Measurements from ENCODE around the gene PDSS2.

Gene PDSS2

GRCh38 chr6:107214655-107215054 lies 244.7 kb downstream of the PDSS2 start:
- no peaks in the 10 kb centered on the region for H3K36me3 ChIP-seq (ENCODE audit: insufficient read depth, low read length)
- H3K4me2 ChIP-seq (ENCODE audit: insufficient read depth, low read length) = no peak overlapping the region
- H3K27ac ChIP-seq (ENCODE audit: low read length) = no peak overlapping the region
- H3K4me3 ChIP-seq (ENCODE audit: low read depth in 1 of 2, low read length in 2 of 2) = no peak overlapping the region
- H3K9me3 ChIP-seq (ENCODE audit: insufficient read depth, low read length, severe bottlenecking) = no peaks in the 10 kb centered on the region
- DNase-seq = no peak
- H3K79me2 ChIP-seq (ENCODE audit: insufficient read depth, low read length) = no peaks in the 10 kb centered on the region
- no peaks in the 10 kb centered on the region for H4K20me1 ChIP-seq (ENCODE audit: insufficient read depth, low read length)
- H2AFZ ChIP-seq (ENCODE audit: low read depth, low read length) = no peak overlapping the region
- TF ChIP-seq CTCF (IDR thresholded peaks at IDR 0.05; ENCODE audit: borderline replicate concordance, extremely low read depth, low read length, poor library complexity, severe bottlenecking) (no peak), EZH2 (IDR thresholded peaks at IDR 0.05; ENCODE audit: borderline replicate concordance, low read depth, low read length, severe bottlenecking) (no peak)
- no peaks in the 10 kb centered on the region for H3K4me1 ChIP-seq (ENCODE audit: insufficient read depth, low read length)
- no peaks in the 10 kb centered on the region for H3K27me3 ChIP-seq (ENCODE audit: insufficient read depth, low read length, poor library complexity)
- ATAC-seq (ENCODE audit: insufficient read depth, low read depth) = no peak
- no peak overlapping the region for H3K9ac ChIP-seq (ENCODE audit: low read depth, low read length)

- Histone ChIP-seq H3K4me1 (ENCODE audit: insufficient read depth, low read length) (no peaks in the 10 kb centered on the region), H2AFZ (ENCODE audit: low read depth, low read length) (no peak overlapping the region), H3K9ac (ENCODE audit: low read depth, low read length) (no peak overlapping the region), H3K9me3 (ENCODE audit: insufficient read depth, low read length, severe bottlenecking) (no peaks in the 10 kb centered on the region), H3K27ac (ENCODE audit: low read length) (no peak overlapping the region), H3K27me3 (ENCODE audit: insufficient read depth, low read length, poor library complexity) (no peaks in the 10 kb centered on the region), H4K20me1 (ENCODE audit: insufficient read depth, low read length) (no peaks in the 10 kb centered on the region), H3K4me2 (ENCODE audit: insufficient read depth, low read length) (no peak overlapping the region), H3K4me3 (ENCODE audit: low read depth in 1 of 2, low read length in 2 of 2) (no peak overlapping the region), H3K79me2 (ENCODE audit: insufficient read depth, low read length) (no peaks in the 10 kb centered on the region), H3K36me3 (ENCODE audit: insufficient read depth, low read length) (no peaks in the 10 kb centered on the region)
- TF ChIP-seq EZH2 (IDR thresholded peaks at IDR 0.05; ENCODE audit: borderline replicate concordance, low read depth, low read length, severe bottlenecking) (no peak), CTCF (IDR thresholded peaks at IDR 0.05; ENCODE audit: borderline replicate concordance, extremely low read depth, low read length, poor library complexity, severe bottlenecking) (no peak)
- no peak for DNase-seq
- no peak for ATAC-seq (ENCODE audit: insufficient read depth, low read depth)
Observed at GRCh38 chr6:107209406-107210305, 249.7 kb downstream of the PDSS2 start.

- peaks cover 2% of the 10 kb centered on the region; the same call in 1 of the 2 replicates for H3K36me3 ChIP-seq (ENCODE audit: insufficient read depth, low read length)
- DNase-seq = no peak
- TF ChIP-seq EZH2 (IDR thresholded peaks at IDR 0.05; ENCODE audit: borderline replicate concordance, low read depth, low read length, severe bottlenecking) (no peak), CTCF (IDR thresholded peaks at IDR 0.05; ENCODE audit: borderline replicate concordance, extremely low read depth, low read length, poor library complexity, severe bottlenecking) (no peak)
Observed at GRCh38 chr6:107207251-107207873, 252.0 kb downstream of the PDSS2 start.

More at GRCh38 chr6:107207251-107207873, 252.0 kb downstream of the PDSS2 start:
- H3K4me1 ChIP-seq (ENCODE audit: insufficient read depth, low read length) = no peaks in the 10 kb centered on the region
- H3K79me2 ChIP-seq (ENCODE audit: insufficient read depth, low read length) = no peaks in the 10 kb centered on the region
- H4K20me1 ChIP-seq (ENCODE audit: insufficient read depth, low read length) = no peaks in the 10 kb centered on the region
- no peak overlapping the region for H3K4me3 ChIP-seq (ENCODE audit: low read depth in 1 of 2, low read length in 2 of 2)
- H3K4me2 ChIP-seq (ENCODE audit: insufficient read depth, low read length) = no peak overlapping the region
- no peak overlapping the region for H3K27ac ChIP-seq (ENCODE audit: low read length)
- no peak overlapping the region for H3K9ac ChIP-seq (ENCODE audit: low read depth, low read length)
- no peaks in the 10 kb centered on the region for H3K27me3 ChIP-seq (ENCODE audit: insufficient read depth, low read length, poor library complexity)
- no peaks in the 10 kb centered on the region for H3K9me3 ChIP-seq (ENCODE audit: insufficient read depth, low read length, severe bottlenecking)
- no peak overlapping the region for H2AFZ ChIP-seq (ENCODE audit: low read depth, low read length)
- ATAC-seq (ENCODE audit: insufficient read depth, low read depth) = no peak
